Esophagus muscularis mucosa (tissue), 4 donors: ENCODE measurements around the gene FUT8. TPM values are rescaled to one million over a fixed set of nuclear protein-coding genes. Genes with fewer than 3 reads are reported as not detected.

Source experiments
- DNase-seq: peaks from one replicate; pipeline ENCODE4 v3.0.0-alpha.2; 2017; ENCODE audit errors: extremely low spot score
- H3K27ac ChIP-seq, 4 donors: fragments of 200-600 bp; sonication (generic); replicated peaks in 1 of 4; 1 replicate in 3 of 4; 2 replicates in 1 of 4; pipeline ENCODE4 v1.5.1; 2016 to 2019; ENCODE audit warnings: mild to moderate bottlenecking in 1 of 4
- H3K27me3 ChIP-seq, 4 donors: fragments of 200-600 bp; sonication (generic); one replicate each; pipeline versions ENCODE4 v1.5.1 to v1.6.0; 2016 to 2019
- H3K36me3 ChIP-seq, 4 donors: fragments of 200-600 bp; sonication (generic); one replicate each; pipeline ENCODE4 v1.5.1; 2016 to 2019
- H3K4me1 ChIP-seq, 4 donors: fragments of 200-600 bp; sonication (generic); one replicate each; pipeline ENCODE4 v1.5.1; 2016 to 2019
- H3K4me3 ChIP-seq, 4 donors: fragments of 200-600 bp; sonication (generic); 1 replicate in 2 of 4; 2 replicates in 2 of 4; pipeline ENCODE4 v1.5.1; 2016 to 2019; ENCODE audit warnings: mild to moderate bottlenecking in 4 of 4, moderate library complexity in 1 of 4
- H3K9me3 ChIP-seq, 4 donors: fragments of 200-600 bp; sonication (generic); 1 replicate in 3 of 4; 2 replicates in 1 of 4; pipeline ENCODE4 v1.5.1; 2016 to 2019
- CTCF ChIP-seq, 3 experiments: fragments of 200-600 bp in 2 of 3; fragments of 450-650 bp in 1 of 3; sonication (generic) in 2 of 3; IDR thresholded peaks; one replicate each; pipeline ENCODE4 v1.5.1; 2017 to 2019; ENCODE audit warnings: antibody characterized with exemption in 3 of 3, mild to moderate bottlenecking in 2 of 3, moderate library complexity in 1 of 3
- EP300 ChIP-seq: sonication (generic); formaldehyde crosslinking; IDR thresholded peaks from one replicate; pipeline ENCODE4 v1.6.1; 2017; ENCODE audit warnings: antibody characterized with exemption
- POLR2A ChIP-seq: fragments of 450-650 bp; IDR thresholded peaks from one replicate; pipeline ENCODE4 v1.6.1; 2017; ENCODE audit warnings: antibody characterized with exemption, moderate library complexity, mild to moderate bottlenecking, low read depth
- POLR2AphosphoS5 ChIP-seq, 2 donors: sonication (generic); formaldehyde crosslinking; IDR thresholded peaks; one replicate each; pipeline ENCODE4 v1.6.1; 2017; ENCODE audit warnings: antibody characterized with exemption in 2 of 2
- WGBS: methylation state at CpG from one replicate; pipeline ENCODE4 v1.1.5; 2018; 5-methylcytosine and 5-hydroxymethylcytosine counted together
- intact Hi-C: fragments of 100-400 bp; cut with DNase I; formaldehyde crosslinking; loops from one replicate; pipeline ENCODE4 v1.15.1; 2023
- total RNA-seq, 4 donors: library from RNA; depleted of rRNA; stranded (reverse); fragments of >200 nt; gene quantifications; one replicate each; pipeline versions ENCODE4 v1.1.0 to v1.2.1, GENCODE V29; 2016

Gene FUT8
- total RNA-seq, 4 donors from 2014 or later = 12.8 to 22.2 (median 20.1) TPM

GRCh38 chr14:65749287-65749686 is 336.8 kb downstream of the FUT8 start:
- Histone ChIP-seq H3K27ac (no peak overlapping the region), H3K36me3 (no peaks in the 10 kb centered on the region), H3K9me3 (no peaks in the 10 kb centered on the region), H3K4me1 (no peaks in the 10 kb centered on the region), H3K27me3 (no peaks in the 10 kb centered on the region), H3K4me3 (no peak overlapping the region)
- WGBS = 59% methylated on average over 3 of the region's 3 CpGs
- no peak for DNase-seq
- TF ChIP-seq CTCF (IDR thresholded peaks at IDR 0.05) (no peak), POLR2AphosphoS5 (IDR thresholded peaks at IDR 0.05) (no peak), POLR2A (no peak)
- intact Hi-C loops = no loop called here

DNA sequence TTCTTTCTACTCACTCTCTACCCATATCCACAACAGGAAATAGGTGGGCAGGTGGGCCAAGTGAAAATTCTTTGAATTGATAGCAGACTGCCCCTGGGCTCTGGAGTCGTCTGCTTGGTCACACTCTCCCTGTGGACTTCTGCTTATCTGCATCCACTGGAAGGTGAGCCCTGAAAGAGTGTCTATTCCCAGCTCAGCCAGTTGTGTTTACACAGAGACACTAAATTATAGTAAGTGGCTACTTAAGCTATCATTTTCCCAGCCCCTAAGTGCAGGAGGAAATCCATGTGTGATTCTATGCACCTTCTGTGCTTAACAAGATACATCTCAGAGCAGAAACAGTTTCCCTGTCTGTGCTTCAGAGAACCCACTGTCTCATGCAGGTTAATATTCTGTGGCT is 338.4 kb downstream of the FUT8 start:
- H3K4me1 ChIP-seq = no peaks in the 10 kb centered on the region
- TF ChIP-seq CTCF (IDR thresholded peaks at IDR 0.05) = no peak
- no peak for TF ChIP-seq POLR2A
- no peak for TF ChIP-seq EP300
- no peak for TF ChIP-seq POLR2AphosphoS5 (IDR thresholded peaks at IDR 0.05)
- no peaks in the 10 kb centered on the region for H3K27me3 ChIP-seq
- no peak for DNase-seq
- intact Hi-C loops = no loop called here
- no peak overlapping the region for H3K27ac ChIP-seq
- H3K36me3 ChIP-seq = no peaks in the 10 kb centered on the region
- WGBS = 33% methylated on average over 1 of the region's 1 CpG
- H3K4me3 ChIP-seq = no peak overlapping the region
- no peaks in the 10 kb centered on the region for H3K9me3 ChIP-seq

DNA sequence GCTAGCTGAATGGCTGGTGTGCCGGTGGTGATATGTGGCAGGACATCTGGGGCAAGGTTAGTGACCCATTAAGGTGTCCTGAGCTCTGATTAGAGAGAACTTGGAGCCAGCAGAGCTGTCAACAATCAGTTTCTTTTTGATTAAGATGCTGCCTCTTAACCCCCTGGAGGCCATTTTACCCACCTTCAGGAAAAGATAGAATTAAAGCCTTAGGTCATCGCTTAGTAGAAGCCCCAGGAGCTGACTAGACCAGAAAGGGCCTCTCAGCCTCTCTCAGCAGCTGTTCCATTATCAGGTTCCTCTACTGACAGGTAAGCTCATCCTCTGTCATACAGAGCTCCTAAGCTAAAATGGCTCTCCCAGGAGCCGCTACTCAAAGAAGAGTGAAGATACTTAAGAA is 339.0 kb downstream of the FUT8 start:
- TF ChIP-seq CTCF (IDR thresholded peaks at IDR 0.05) (no peak), POLR2A (no peak), POLR2AphosphoS5 (IDR thresholded peaks at IDR 0.05) (no peak), EP300 (no peak)
- intact Hi-C loops = no loop called here
- WGBS = 56% methylated on average over 3 of the region's 3 CpGs

DNA sequence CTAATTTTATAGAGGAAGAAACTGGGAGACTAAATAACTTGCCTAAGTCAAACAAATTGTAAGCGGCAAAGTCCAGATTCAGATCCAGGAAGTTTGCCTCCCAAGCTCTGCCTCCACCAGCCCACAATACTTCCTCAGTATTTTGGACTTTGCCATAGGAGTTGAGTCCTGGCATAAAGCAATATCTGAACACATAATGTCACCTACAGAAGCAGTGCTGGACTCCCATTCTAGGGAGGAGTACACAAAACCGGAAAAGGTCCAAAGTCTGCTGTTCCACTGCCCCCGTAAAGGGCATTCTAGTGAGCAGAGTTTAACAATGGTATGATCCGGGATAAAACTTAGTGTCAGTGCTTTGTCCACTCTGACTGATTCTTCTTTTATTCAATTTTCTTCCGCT is 340.5 kb downstream of the FUT8 start:
- 95% methylated on average over 5 of the region's 5 CpGs for WGBS
- Histone ChIP-seq H3K36me3 (no peaks in the 10 kb centered on the region), H3K27ac (no peak overlapping the region), H3K9me3 (no peaks in the 10 kb centered on the region), H3K4me3 (no peak overlapping the region), H3K27me3 (no peaks in the 10 kb centered on the region), H3K4me1 (no peaks in the 10 kb centered on the region)
- TF ChIP-seq POLR2AphosphoS5 (IDR thresholded peaks at IDR 0.05) (no peak), EP300 (no peak), CTCF (IDR thresholded peaks at IDR 0.05) (no peak)
- intact Hi-C loops = no loop called here
- DNase-seq = no peak

More for the DNA sequence above, 339.0 kb downstream of the FUT8 start:
- no peaks in the 10 kb centered on the region for H3K27me3 ChIP-seq
- H3K36me3 ChIP-seq = no peaks in the 10 kb centered on the region
- no peaks in the 10 kb centered on the region for H3K9me3 ChIP-seq
- H3K4me3 ChIP-seq = no peak overlapping the region
- no peak for DNase-seq
- H3K27ac ChIP-seq = no peak overlapping the region
- H3K4me1 ChIP-seq = no peaks in the 10 kb centered on the region

DNA sequence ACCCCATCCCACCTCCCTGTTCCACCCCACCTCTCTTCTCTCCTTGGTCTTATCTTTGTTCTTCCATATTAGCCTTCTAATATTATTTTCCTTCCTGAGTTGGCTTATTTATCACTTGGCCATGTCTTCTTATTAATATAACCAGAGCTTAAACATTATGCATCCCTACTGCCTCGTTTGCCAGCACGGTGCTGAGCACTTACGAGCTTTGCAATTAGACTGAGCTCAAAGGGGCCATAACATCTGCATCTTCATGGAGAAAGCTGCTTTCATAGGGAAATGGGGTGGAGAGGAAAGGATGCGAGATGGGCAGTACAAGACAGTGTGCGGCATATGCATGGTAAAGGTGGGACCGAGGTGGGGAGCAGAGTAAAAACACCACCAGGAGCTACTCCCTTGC is 342.8 kb downstream of the FUT8 start:
- no peak for DNase-seq
- TF ChIP-seq CTCF (IDR thresholded peaks at IDR 0.05) = no peak
- no peak for TF ChIP-seq EP300
- no peak for TF ChIP-seq POLR2AphosphoS5 (IDR thresholded peaks at IDR 0.05)
- TF ChIP-seq POLR2A = no peak
- no peaks in the 10 kb centered on the region for H3K36me3 ChIP-seq
- H3K4me1 ChIP-seq = no peaks in the 10 kb centered on the region
- intact Hi-C loops = no loop called here
- H3K27me3 ChIP-seq = no peaks in the 10 kb centered on the region
- no peak overlapping the region for H3K4me3 ChIP-seq
- 92% methylated on average over 6 of the region's 6 CpGs for WGBS
- no peaks in the 10 kb centered on the region for H3K9me3 ChIP-seq
- no peak overlapping the region for H3K27ac ChIP-seq
